Measurements from ENCODE around the gene C6orf136.
"Not testable (repeated sequence)": the region's sequence is repeated elsewhere in the genome, so short reads cannot be mapped to it uniquely, and the experiment has no call there.

C6orf136 gene

DNA sequence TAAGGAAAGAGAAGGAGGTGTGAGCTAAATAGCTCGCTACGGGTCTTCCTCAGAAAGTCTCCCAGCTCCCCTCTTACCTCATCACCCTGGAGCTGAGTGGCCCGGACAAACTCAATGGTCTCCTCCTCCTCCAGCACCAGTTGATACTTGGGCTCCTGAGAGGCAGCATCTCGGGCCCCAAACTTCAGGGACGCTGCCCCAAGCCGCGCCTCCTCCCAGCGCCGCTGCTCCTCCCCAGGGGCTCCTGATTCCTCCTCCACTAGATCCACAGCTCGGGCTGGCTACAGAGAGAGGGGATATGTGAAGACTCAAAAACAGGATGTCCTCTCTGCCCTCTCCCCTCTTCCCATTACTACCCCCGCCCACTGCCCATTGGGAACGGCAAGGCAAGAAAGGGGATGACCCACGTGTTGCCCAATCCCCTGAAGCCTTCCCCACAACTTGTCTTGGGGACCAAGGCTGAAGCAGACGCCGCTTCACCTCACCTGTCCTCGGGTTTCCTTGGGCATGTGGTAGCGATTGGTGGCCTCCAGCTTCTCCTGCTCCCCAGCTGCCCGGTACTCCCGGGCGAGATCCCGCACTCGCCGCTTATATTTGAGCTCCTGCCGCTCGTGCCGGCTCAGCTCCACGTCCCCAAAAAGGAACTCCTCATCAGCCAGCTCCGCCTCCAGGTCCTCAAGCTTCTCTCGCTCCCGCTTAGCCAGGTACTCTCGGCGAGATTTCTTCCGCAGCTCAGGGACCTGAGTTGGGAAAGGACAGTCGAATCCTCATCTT is 18.2 kb downstream of the C6orf136 start:
- no peak overlapping the region for H3K4me3 ChIP-seq (ENCODE audit: low read depth, low read length)
- TF ChIP-seq, protein P1, sequence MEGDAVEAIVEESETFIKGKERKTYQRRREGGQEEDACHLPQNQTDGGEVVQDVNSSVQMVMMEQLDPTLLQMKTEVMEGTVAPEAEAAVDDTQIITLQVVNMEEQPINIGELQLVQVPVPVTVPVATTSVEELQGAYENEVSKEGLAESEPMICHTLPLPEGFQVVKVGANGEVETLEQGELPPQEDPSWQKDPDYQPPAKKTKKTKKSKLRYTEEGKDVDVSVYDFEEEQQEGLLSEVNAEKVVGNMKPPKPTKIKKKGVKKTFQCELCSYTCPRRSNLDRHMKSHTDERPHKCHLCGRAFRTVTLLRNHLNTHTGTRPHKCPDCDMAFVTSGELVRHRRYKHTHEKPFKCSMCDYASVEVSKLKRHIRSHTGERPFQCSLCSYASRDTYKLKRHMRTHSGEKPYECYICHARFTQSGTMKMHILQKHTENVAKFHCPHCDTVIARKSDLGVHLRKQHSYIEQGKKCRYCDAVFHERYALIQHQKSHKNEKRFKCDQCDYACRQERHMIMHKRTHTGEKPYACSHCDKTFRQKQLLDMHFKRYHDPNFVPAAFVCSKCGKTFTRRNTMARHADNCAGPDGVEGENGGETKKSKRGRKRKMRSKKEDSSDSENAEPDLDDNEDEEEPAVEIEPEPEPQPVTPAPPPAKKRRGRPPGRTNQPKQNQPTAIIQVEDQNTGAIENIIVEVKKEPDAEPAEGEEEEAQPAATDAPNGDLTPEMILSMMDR (IDR thresholded peaks at IDR 0.05; ENCODE audit: low read depth, low read length, missing control alignments): no peak
- no peak for DNase-seq (ENCODE audit: low read depth)

DNA sequence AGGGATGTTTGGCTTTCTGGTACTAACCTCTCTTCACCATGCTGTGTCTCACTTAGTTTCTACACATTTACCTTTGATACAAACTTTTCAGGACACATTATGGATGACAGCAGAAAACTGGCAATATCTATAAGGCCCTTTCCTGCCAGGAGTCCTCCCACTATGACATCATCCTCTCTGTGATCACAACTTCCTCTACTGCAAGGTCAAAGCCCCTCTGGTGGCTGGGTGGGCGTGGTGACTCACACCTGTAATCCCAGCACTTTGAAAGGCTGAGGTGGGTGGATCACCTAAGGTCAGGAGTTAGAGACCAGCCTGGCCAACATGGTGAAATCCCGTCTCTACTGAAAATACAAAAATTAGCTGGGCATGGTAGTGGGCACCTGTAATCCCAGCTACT is 19.4 kb downstream of the C6orf136 start:
- H3K4me3 ChIP-seq (ENCODE audit: low read depth, low read length); DNase-seq (ENCODE audit: low read depth): not testable (repeated sequence)

DNA sequence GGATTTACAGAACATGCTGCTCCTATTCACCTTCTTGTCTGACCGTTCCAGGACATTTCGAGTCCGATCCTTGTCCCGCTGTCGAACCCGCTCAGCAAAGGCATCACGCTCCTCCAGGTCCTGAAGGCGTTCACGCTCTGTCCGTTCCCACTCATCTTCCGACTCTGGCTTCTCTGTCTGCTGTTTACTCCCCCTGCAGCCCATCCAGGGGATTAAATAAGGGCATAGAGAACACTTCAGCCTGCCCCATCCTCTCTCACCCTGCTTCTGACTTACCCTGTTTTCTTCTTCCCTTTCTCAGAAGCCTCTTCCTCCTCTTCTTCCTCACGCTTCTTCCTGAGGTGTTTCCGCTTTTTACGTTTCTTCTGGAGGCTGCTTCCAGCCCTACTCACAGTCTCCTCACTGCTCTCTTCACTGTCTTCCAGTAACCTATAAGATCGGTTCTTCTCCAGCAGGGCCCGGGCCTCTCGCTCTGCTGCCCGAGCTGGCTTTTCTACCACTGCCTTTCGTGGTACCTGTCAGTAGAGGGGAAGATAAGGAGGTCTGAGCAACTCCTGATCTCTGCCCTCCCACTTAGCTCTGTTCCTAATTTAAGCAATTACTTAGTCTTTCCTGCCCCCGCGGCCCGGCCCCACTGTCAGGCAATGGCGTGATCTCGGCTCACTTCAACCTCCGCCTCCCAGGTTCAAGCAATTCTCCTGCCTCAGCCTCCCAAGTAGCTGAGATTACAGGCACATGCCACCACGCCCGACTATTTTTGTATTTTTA is 24.0 kb downstream of the C6orf136 start:
- H3K4me3 ChIP-seq (ENCODE audit: low read depth, low read length): no peak overlapping the region
- no peak for DNase-seq (ENCODE audit: low read depth)
- TF ChIP-seq, protein P1 (IDR thresholded peaks at IDR 0.05; ENCODE audit: low read depth, low read length, missing control alignments): peak; percentile 29

- H3K4me3 ChIP-seq (ENCODE audit: low read depth, low read length): peak within 1 kb of the TSS; percentile 99
- DNase-seq (ENCODE audit: low read depth): peak; percentile 96
- TF ChIP-seq, protein P1 (IDR thresholded peaks at IDR 0.05; ENCODE audit: low read depth, low read length, missing control alignments): peak; percentile 76
Observed at GRCh38 chr6:30672445-30673253, 25.7 kb downstream of the C6orf136 start, which contains the start of gene DHX16. Gene DHX16, minus strand, starts transcription at chr6:30673006. Its CDS starts 165 bp downstream, at chr6:30672841.

- TF ChIP-seq, protein P1 (IDR thresholded peaks at IDR 0.05; ENCODE audit: low read depth, low read length, missing control alignments): no peak
- no peak for DNase-seq (ENCODE audit: low read depth)
- no peak overlapping the region for H3K4me3 ChIP-seq (ENCODE audit: low read depth, low read length)
Observed at GRCh38 chr6:30676660-30677285, 29.8 kb downstream of the C6orf136 start.

GRCh38 chr6:30678964-30679726 is 32.2 kb downstream of the C6orf136 start:
- peak overlapping the region; percentile 75 for H3K4me3 ChIP-seq (ENCODE audit: low read depth, low read length)
- DNase-seq (ENCODE audit: low read depth): no peak
- TF ChIP-seq, protein P1 (IDR thresholded peaks at IDR 0.05; ENCODE audit: low read depth, low read length, missing control alignments): peak; percentile 94

Data from GM12864 (cell line).